Bone marrow (tissue), 2 donors: Measurements from ENCODE around the gene HLF.

ENCODE experiments used
- DNase-seq, 2 donors: peaks; one replicate each; lab custom pipeline; 2025; lab: John Stamatoyannopoulos, UW

HLF gene

GRCh38 chr17:55290492-55291113 is 25.8 kb downstream of the HLF start:
- DNase-seq: no peak

- no peak for DNase-seq
These were observed 26.4 kb downstream of the HLF start for GRCh38 chr17:55291114-55291507.

- DNase-seq: no peak
These were observed 27.3 kb downstream of the HLF start for GRCh38 chr17:55292094-55292493.

GRCh38 chr17:55294042-55294751 is 29.4 kb downstream of the HLF start:
- peak in 1 of 2 donors; percentile 48 for DNase-seq

- peak in 1 of 2 donors; percentile 35 for DNase-seq
These were observed 30.8 kb downstream of the HLF start for GRCh38 chr17:55295411-55296170.

- no peak for DNase-seq
These were observed 31.5 kb downstream of the HLF start for GRCh38 chr17:55296171-55296695.

- no peak for DNase-seq
These were observed 31.9 kb downstream of the HLF start for GRCh38 chr17:55296699-55297098.

- DNase-seq: no peak
These were observed 33.5 kb downstream of the HLF start for GRCh38 chr17:55298111-55298730.

- no peak for DNase-seq
These were observed 34.5 kb downstream of the HLF start for GRCh38 chr17:55299162-55299838.

GRCh38 chr17:55299890-55300289 is 35.1 kb downstream of the HLF start:
- no peak for DNase-seq

GRCh38 chr17:55300479-55301290 is 35.9 kb downstream of the HLF start:
- no peak for DNase-seq

- no peak for DNase-seq
These were observed 37.0 kb downstream of the HLF start for GRCh38 chr17:55301521-55302406.

- DNase-seq: no peak
These were observed 37.6 kb downstream of the HLF start for GRCh38 chr17:55302407-55302787.

- no peak for DNase-seq
These were observed 38.3 kb downstream of the HLF start for GRCh38 chr17:55303008-55303493.

- DNase-seq: no peak
These were observed 39.0 kb downstream of the HLF start for GRCh38 chr17:55303701-55304145.

- DNase-seq: no peak
These were observed 39.6 kb downstream of the HLF start for GRCh38 chr17:55304171-55304859.

- DNase-seq: no peak
These were observed 40.7 kb downstream of the HLF start for GRCh38 chr17:55305321-55306087.

GRCh38 chr17:55307879-55308278 is 43.1 kb downstream of the HLF start:
- DNase-seq: no peak
